K562 (cell line): Measurements from ENCODE around the gene GLIS1.

Experiments used
- CHD2 ChIP-seq: IDR thresholded peaks from 2 replicates; pipeline ENCODE4 v1.6.1; 2011; ENCODE audit warnings: low read depth, low read length
- DIDO1 ChIP-seq: fragments of 450-650 bp; IDR thresholded peaks from 2 replicates; pipeline ENCODE4 v1.6.1; 2016; ENCODE audit warnings: low read depth, missing biosample characterization, missing genetic modification characterization
- TEAD2 ChIP-seq: fragments of 450-650 bp; IDR thresholded peaks from 2 replicates; pipeline ENCODE4 v1.6.1; 2016; ENCODE audit warnings: missing genetic modification characterization, control low read depth, missing compliant biosample characterization
- ZNF263 ChIP-seq: sonication (generic); formaldehyde crosslinking; IDR thresholded peaks from 2 replicates; pipeline ENCODE4 v1.8.0; 2022; ENCODE audit warnings: mild to moderate bottlenecking, missing genetic modification reagents, borderline replicate concordance
- TF ChIP-seq, protein P1 (sequence below): fragments of 450-650 bp; IDR thresholded peaks from 2 replicates; pipeline ENCODE4 v1.6.1; 2016

DNA sequence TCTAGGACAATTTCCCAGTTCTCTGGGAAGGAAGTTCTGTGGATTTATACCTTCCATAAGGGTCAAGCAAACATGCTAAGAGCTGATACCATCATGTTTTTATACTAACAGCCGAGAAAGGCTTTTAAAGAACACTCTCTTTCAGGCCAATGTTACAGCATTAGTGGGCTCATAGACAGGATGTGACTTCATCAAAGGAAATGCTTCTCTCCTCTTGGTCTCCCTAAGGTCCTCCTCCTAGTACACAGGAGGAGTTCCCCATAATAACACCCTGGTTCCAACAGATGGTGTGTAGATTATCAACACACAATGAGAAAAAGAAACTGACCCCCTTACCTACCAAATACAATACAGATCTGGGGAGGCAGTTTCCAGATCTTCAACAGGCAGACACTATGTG is 26.7 kb upstream of the GLIS1 start:
- TF ChIP-seq DIDO1 (tag) (no peak), ZNF263 (CRISPR knock-in tag) (no peak), TEAD2 (no peak), CHD2 (no peak)
- TF ChIP-seq, protein P1, sequence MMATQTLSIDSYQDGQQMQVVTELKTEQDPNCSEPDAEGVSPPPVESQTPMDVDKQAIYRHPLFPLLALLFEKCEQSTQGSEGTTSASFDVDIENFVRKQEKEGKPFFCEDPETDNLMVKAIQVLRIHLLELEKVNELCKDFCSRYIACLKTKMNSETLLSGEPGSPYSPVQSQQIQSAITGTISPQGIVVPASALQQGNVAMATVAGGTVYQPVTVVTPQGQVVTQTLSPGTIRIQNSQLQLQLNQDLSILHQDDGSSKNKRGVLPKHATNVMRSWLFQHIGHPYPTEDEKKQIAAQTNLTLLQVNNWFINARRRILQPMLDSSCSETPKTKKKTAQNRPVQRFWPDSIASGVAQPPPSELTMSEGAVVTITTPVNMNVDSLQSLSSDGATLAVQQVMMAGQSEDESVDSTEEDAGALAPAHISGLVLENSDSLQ: no peak
